SU-DHL-6 (cell line): ENCODE results near the gene MAP3K12.

Experiments used
- H2AFZ ChIP-seq: fragments of 200-600 bp; sonication (generic); 2 replicates; pipeline ENCODE4 v1.6.1; 2014; ENCODE audit warnings: low read depth, mild to moderate bottlenecking, moderate library complexity, mixed read lengths, antibody characterized with exemption, low read length; ENCODE audit not compliant: severe bottlenecking
- H3F3A ChIP-seq: fragments of 200-600 bp; shearing (Covaris generic); 2 replicates; pipeline ENCODE4 v1.6.0; 2016; ENCODE audit warnings: antibody characterized with exemption, mild to moderate bottlenecking; ENCODE audit not compliant: insufficient read depth
- H3K27ac ChIP-seq: fragments of 200-600 bp; sonication (generic); 2 replicates; pipeline ENCODE4 v1.5.1; 2016; ENCODE audit warnings: low read depth, mild to moderate bottlenecking, low read length, moderate library complexity, mixed read lengths
- H3K27me3 ChIP-seq: fragments of 200-600 bp; sonication (generic), shearing (Covaris generic); 2 replicates; pipeline ENCODE4 v1.6.0; 2014; ENCODE audit warnings: mild to moderate bottlenecking, low read length
- H3K36me3 ChIP-seq: fragments of 200-600 bp; sonication (generic); 2 replicates; pipeline ENCODE4 v1.6.1; 2014; ENCODE audit warnings: mild to moderate bottlenecking, low read length, mixed read lengths
- H3K4me2 ChIP-seq: fragments of 300-600, 200-600 bp; shearing (Covaris generic), sonication (generic); 2 replicates; pipeline ENCODE4 v1.6.0; 2014; ENCODE audit warnings: low read length, low read depth, mild to moderate bottlenecking; ENCODE audit not compliant: poor library complexity, severe bottlenecking
- H3K4me3 ChIP-seq: fragments of 200-600 bp; sonication (generic); 2 replicates; pipeline ENCODE4 v1.5.1; 2014; ENCODE audit warnings: antibody characterized with exemption, low read length, mild to moderate bottlenecking, mixed read lengths; ENCODE audit not compliant: insufficient read depth, poor library complexity, severe bottlenecking
- H3K79me2 ChIP-seq: fragments of 200-600 bp; sonication (generic); 2 replicates; pipeline ENCODE4 v1.6.1; 2014; ENCODE audit warnings: mild to moderate bottlenecking, low read length, moderate library complexity; ENCODE audit not compliant: insufficient read depth
- H3K9ac ChIP-seq: fragments of 200-600 bp; sonication (generic); 2 replicates; pipeline ENCODE4 v1.7.0; 2014; ENCODE audit warnings: mild to moderate bottlenecking, low read length
- H3K9me2 ChIP-seq: fragments of 200-600 bp; sonication (generic); replicated peaks from 2 replicates; pipeline ENCODE4 v1.6.1; 2014; ENCODE audit warnings: low read length; ENCODE audit not compliant: insufficient read depth
- H3K9me3 ChIP-seq: fragments of 200-600 bp; sonication (generic); 2 replicates; pipeline ENCODE4 v1.6.1; 2014; ENCODE audit warnings: low read length, mixed read lengths; ENCODE audit not compliant: insufficient read depth
- H4K20me1 ChIP-seq: fragments of 200-600 bp; sonication (generic); 2 replicates; pipeline ENCODE4 v1.6.1; 2014; ENCODE audit warnings: low read depth, mild to moderate bottlenecking, antibody characterized with exemption, low read length, moderate library complexity, mixed read lengths
- EZH2phosphoT487 ChIP-seq: fragments of 200-600 bp; sonication (generic), shearing (Covaris generic); conservative IDR thresholded peaks from 2 replicates; pipeline ENCODE4 v1.6.1; 2018; ENCODE audit warnings: mild to moderate bottlenecking, antibody characterized with exemption, low read length, moderate library complexity, mixed read lengths
- TF ChIP-seq, protein P1 (sequence below): fragments of 200-600 bp; sonication (generic); IDR thresholded peaks from one replicate; pipeline ENCODE4 v1.5.1; 2017; ENCODE audit warnings: antibody characterized with exemption, mild to moderate bottlenecking, low read length, moderate library complexity; ENCODE audit not compliant: insufficient read depth, poor library complexity, severe bottlenecking

MAP3K12 gene

DNA sequence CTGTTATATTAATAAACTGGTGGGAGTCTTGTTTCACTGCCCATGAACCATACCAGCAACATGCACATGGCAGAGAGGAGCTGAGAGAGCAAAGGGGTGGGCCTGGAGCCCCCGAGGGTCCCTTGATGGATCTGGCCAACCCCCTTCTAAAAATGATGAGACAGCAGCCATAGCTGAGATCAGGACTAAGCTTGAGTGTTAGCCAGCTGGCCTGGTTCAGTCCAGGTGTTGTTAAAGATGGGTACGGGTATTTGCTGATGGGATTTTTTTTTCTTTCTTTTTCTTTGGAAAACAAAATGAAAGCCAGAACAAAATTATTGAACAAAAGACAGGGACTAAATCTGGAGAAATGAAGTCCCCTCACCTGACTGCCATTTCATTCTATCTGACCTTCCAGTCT is 31.4 kb downstream of the MAP3K12 start:
- Histone ChIP-seq H3K27me3 (no peaks in the 10 kb centered on the region), H3F3A (peaks cover 26% of the 10 kb centered on the region), H3K79me2 (peaks cover 29% of the 10 kb centered on the region), H2AFZ (no peak overlapping the region), H3K4me2 (no peak overlapping the region), H3K27ac (no peak overlapping the region), H3K4me3 (no peak overlapping the region), H4K20me1 (peaks cover 21% of the 10 kb centered on the region; the same call in 1 of the 2 replicates), H3K9ac (no peak overlapping the region), H3K36me3 (peaks cover 75% of the 10 kb centered on the region), H3K9me3 (no peaks in the 10 kb centered on the region), H3K9me2 (no peaks in the 10 kb centered on the region)
- TF ChIP-seq, protein P1, sequence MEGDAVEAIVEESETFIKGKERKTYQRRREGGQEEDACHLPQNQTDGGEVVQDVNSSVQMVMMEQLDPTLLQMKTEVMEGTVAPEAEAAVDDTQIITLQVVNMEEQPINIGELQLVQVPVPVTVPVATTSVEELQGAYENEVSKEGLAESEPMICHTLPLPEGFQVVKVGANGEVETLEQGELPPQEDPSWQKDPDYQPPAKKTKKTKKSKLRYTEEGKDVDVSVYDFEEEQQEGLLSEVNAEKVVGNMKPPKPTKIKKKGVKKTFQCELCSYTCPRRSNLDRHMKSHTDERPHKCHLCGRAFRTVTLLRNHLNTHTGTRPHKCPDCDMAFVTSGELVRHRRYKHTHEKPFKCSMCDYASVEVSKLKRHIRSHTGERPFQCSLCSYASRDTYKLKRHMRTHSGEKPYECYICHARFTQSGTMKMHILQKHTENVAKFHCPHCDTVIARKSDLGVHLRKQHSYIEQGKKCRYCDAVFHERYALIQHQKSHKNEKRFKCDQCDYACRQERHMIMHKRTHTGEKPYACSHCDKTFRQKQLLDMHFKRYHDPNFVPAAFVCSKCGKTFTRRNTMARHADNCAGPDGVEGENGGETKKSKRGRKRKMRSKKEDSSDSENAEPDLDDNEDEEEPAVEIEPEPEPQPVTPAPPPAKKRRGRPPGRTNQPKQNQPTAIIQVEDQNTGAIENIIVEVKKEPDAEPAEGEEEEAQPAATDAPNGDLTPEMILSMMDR = no peak
- TF ChIP-seq EZH2phosphoT487 = no peak

DNA sequence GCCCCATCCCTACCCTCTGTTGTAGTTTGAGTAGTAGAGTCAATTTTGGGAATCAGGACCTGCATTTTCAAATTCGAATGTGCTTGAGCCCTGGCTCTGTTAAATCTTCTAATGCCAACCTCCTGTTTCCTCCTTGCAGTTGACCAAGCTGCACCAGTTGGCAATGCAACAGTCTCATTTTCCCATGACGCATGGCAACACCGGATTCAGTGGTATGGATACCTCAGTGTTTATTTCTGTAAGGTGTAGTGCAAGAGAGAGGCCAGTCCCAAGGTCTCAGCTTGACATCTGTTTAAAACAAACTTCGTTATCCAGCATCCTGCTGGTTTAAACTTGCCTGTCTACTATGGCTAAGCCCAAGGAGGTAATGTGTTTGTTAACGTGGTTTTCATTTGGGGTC is 32.2 kb downstream of the MAP3K12 start:
- Histone ChIP-seq H3K9me3 (no peaks in the 10 kb centered on the region), H3K79me2 (peaks cover 29% of the 10 kb centered on the region), H4K20me1 (peaks cover 20% of the 10 kb centered on the region; the same call in 1 of the 2 replicates), H3K4me2 (no peak overlapping the region), H3K27me3 (no peaks in the 10 kb centered on the region), H3K4me3 (no peak overlapping the region), H3K36me3 (peaks cover 75% of the 10 kb centered on the region), H2AFZ (no peak overlapping the region), H3F3A (peaks cover 22% of the 10 kb centered on the region), H3K9me2 (no peaks in the 10 kb centered on the region), H3K9ac (no peak overlapping the region), H3K27ac (no peak overlapping the region)
- TF ChIP-seq, protein P1 = no peak
- no peak for TF ChIP-seq EZH2phosphoT487

DNA sequence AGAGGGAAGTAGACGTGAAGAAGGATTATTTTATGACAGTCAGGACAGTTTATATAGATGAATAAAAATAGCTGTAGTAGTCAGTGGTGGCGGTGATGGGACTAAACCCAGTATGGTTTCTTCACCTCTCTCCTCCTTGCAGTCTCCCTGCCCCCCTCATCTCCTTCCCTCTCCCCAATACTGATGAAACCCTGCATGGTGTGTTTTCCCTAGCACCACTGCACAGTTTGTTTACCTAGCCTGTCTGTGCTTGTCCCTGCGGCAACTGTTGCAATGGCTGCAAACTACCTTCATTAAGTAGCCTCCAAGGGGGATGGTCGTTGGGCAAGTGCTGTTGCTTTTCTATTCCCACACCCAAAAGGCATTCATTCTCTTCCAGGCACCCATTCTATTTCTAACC is 32.6 kb downstream of the MAP3K12 start:
- no peaks in the 10 kb centered on the region for H3K9me3 ChIP-seq
- H3K79me2 ChIP-seq = peaks cover 33% of the 10 kb centered on the region
- no peak overlapping the region for H3K4me2 ChIP-seq
- H3K27ac ChIP-seq = no peak overlapping the region
- H3K36me3 ChIP-seq = peaks cover 79% of the 10 kb centered on the region
- H3K27me3 ChIP-seq = no peaks in the 10 kb centered on the region
- no peak for TF ChIP-seq EZH2phosphoT487
- TF ChIP-seq, protein P1 = no peak
- H4K20me1 ChIP-seq = peaks cover 20% of the 10 kb centered on the region; the same call in 1 of the 2 replicates
- no peak overlapping the region for H3K4me3 ChIP-seq
- peaks cover 21% of the 10 kb centered on the region for H3F3A ChIP-seq
- H3K9me2 ChIP-seq = no peaks in the 10 kb centered on the region
- H3K9ac ChIP-seq = no peak overlapping the region
- no peak overlapping the region for H2AFZ ChIP-seq
